Measurements from ENCODE around the gene DBNDD1.

The DBNDD1 gene

GRCh38 chr16:90020260-90020837 is 1.1 kb upstream of the DBNDD1 start:
- TF ChIP-seq, protein P1, sequence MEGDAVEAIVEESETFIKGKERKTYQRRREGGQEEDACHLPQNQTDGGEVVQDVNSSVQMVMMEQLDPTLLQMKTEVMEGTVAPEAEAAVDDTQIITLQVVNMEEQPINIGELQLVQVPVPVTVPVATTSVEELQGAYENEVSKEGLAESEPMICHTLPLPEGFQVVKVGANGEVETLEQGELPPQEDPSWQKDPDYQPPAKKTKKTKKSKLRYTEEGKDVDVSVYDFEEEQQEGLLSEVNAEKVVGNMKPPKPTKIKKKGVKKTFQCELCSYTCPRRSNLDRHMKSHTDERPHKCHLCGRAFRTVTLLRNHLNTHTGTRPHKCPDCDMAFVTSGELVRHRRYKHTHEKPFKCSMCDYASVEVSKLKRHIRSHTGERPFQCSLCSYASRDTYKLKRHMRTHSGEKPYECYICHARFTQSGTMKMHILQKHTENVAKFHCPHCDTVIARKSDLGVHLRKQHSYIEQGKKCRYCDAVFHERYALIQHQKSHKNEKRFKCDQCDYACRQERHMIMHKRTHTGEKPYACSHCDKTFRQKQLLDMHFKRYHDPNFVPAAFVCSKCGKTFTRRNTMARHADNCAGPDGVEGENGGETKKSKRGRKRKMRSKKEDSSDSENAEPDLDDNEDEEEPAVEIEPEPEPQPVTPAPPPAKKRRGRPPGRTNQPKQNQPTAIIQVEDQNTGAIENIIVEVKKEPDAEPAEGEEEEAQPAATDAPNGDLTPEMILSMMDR (IDR thresholded peaks at IDR 0.05; ENCODE audit: low read depth, low read length, missing control alignments), result no peak
- no peak overlapping the region for H3K4me3 ChIP-seq (ENCODE audit: low read depth, low read length)

GRCh38 chr16:90019543-90020259 is 445 bp upstream of the DBNDD1 start:
- in situ Hi-C loops (cut with HindIII; ENCODE audit: low pct_ligation_motif_present, low sequenced_read_pairs), result no loop called here
- Histone ChIP-seq H3K36me3 (replicated peaks) (no peaks in the 10 kb centered on the region), H3K4me3 (ENCODE audit: low read depth, low read length) (peak overlapping the region; percentile 51), H3K27ac (no peak overlapping the region), H3K27me3 (replicated peaks) (no peaks in the 10 kb centered on the region)
- peak; percentile 62 for DNase-seq
- TF ChIP-seq, protein P1 (IDR thresholded peaks at IDR 0.05; ENCODE audit: low read depth, low read length, missing control alignments), result no peak

More at GRCh38 chr16:90020260-90020837, 1.1 kb upstream of the DBNDD1 start:
- peak overlapping the region; percentile 28 for H3K27ac ChIP-seq
- no peak for DNase-seq
- no peaks in the 10 kb centered on the region for H3K36me3 ChIP-seq (replicated peaks)
- no peaks in the 10 kb centered on the region for H3K27me3 ChIP-seq (replicated peaks)
- in situ Hi-C loops (cut with HindIII; ENCODE audit: low pct_ligation_motif_present, low sequenced_read_pairs), result no loop called here

DNA sequence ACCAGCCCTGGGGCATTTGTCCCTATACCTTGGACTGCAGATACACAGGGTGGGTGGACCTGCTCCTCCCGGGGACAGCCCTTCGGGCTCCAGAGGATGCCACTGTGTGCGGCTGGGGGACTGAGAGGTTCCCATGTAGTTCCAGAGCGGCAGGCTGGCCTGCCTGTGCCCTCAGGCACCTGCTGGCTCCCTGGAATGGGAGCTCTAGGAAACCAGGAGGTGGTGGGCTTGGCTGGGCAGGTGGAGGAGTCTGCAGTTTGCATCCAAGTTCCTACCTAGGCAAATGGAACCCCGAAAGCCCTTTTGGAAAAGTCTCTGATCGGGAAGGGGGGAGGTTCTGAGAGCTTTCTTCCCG is 982 bp downstream of the DBNDD1 start:
- DNase-seq, result no peak
- in situ Hi-C loops (cut with HindIII; ENCODE audit: low pct_ligation_motif_present, low sequenced_read_pairs), result no loop called here
- Histone ChIP-seq H3K4me3 (ENCODE audit: low read depth, low read length) (no peak overlapping the region), H3K36me3 (replicated peaks) (no peaks in the 10 kb centered on the region), H3K27me3 (replicated peaks) (no peaks in the 10 kb centered on the region), H3K27ac (no peak overlapping the region)
- TF ChIP-seq, protein P1 (IDR thresholded peaks at IDR 0.05; ENCODE audit: low read depth, low read length, missing control alignments), result no peak

- no peak for DNase-seq
- no peak overlapping the region for H3K27ac ChIP-seq
- no peaks in the 10 kb centered on the region for H3K27me3 ChIP-seq (replicated peaks)
- H3K4me3 ChIP-seq (ENCODE audit: low read depth, low read length), result no peak overlapping the region
- no peaks in the 10 kb centered on the region for H3K36me3 ChIP-seq (replicated peaks)
- TF ChIP-seq, protein P1 (IDR thresholded peaks at IDR 0.05; ENCODE audit: low read depth, low read length, missing control alignments), result no peak
- in situ Hi-C loops (cut with HindIII; ENCODE audit: low pct_ligation_motif_present, low sequenced_read_pairs), result no loop called here
Measured at GRCh38 chr16:90016339-90016950, 2.8 kb downstream of the DBNDD1 start.

GRCh38 chr16:90015586-90016338 is 3.5 kb downstream of the DBNDD1 start:
- in situ Hi-C loops (cut with HindIII; ENCODE audit: low pct_ligation_motif_present, low sequenced_read_pairs), result no loop called here
- Histone ChIP-seq H3K27ac (no peak overlapping the region), H3K4me3 (ENCODE audit: low read depth, low read length) (no peak overlapping the region), H3K36me3 (replicated peaks) (no peaks in the 10 kb centered on the region), H3K27me3 (replicated peaks) (no peaks in the 10 kb centered on the region)
- TF ChIP-seq, protein P1 (IDR thresholded peaks at IDR 0.05; ENCODE audit: low read depth, low read length, missing control alignments), result no peak
- DNase-seq, result no peak
